Cortex of kidney (tissue), 1 donor: ENCODE measurements around the gene TP53I11.

Experiments
- DNase-seq: peaks from one replicate; lab custom pipeline; 2025; lab: John Stamatoyannopoulos, UW

TP53I11 gene

DNA sequence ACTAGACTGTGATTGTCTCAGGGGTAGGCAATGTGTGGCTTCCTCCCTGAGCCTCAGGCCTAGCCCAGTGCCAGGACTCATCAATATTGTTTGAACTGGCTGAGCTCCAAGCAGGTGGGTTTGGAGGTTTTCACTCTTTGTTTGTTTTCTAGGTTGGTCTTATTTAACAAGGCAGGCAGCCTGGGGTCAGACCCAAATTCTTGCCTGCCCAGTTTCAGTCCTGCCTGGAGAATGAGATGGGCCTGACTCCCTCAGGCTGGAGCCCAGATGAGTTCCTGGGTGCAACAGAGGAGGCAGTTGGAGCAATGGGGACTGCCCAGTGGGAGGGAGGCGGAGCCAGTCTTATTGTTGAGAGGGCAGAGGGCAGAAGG lies 28.3 kb upstream of the TP53I11 start:
- DNase-seq, result no peak

DNA sequence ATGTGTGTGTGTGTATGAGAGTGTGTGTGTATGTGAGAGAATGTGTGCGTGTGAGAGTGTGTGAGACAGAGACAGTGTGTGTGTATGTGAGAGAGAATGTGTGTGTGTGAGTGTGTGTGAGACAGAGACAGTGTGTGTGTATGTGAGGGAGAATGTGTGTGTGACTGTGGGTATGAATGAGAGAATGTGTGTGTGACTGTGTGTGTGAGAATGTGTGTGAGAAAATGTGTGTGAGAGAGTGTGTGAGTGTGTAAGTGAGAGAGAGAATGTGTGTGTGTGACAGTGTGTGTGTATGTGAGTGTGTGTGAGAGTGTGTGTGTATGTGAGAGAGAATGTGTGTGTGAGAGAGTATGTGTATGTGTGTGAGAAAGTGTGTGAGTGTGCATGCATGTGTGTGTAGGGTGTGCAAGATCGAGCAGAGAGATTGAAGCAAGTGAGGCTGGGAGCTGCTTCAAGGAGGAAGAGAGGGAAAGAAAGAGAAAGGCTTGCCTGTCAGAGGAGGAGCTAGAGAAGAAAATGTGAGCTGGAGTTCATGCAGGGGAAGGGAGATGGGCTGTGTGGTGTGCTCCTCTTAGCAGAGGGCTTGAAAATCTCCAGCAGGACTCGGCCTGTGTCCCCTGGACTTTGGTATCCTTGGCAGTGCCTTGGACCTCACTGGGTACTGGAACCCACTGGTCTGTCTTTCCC lies 27.7 kb upstream of the TP53I11 start:
- no peak for DNase-seq

DNA sequence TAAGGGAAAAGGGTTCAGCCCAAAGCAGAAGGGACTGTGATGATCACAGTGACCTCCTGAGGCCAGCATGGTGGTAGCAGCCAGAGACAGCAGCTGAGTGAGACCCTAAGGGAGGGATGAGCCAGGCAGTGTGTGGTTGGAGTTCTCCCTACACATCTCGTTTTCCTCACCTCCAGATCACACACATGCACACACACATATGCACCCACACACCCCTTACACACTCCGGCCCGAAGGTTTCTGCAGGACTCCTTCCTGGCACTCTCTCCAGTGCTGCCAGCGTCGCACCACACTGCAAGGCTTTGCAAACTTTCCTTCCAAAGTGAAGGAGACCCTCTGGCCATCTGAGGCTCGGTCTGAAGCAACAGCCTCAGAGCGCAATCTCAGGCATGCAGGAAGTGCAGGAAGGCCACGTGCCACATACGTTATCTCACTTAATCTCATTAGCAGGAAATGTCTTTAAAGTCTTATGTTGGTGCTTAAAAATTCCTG lies 26.9 kb upstream of the TP53I11 start:
- no peak for DNase-seq

GRCh38 chr11:44976576-44976975 lies 25.9 kb upstream of the TP53I11 start:
- DNase-seq, result no peak

GRCh38 chr11:44974402-44975000 lies 23.8 kb upstream of the TP53I11 start:
- no peak for DNase-seq

GRCh38 chr11:44973632-44974401 lies 23.1 kb upstream of the TP53I11 start:
- DNase-seq, result no peak

- no peak for DNase-seq
Observed at GRCh38 chr11:44972746-44973435, 22.2 kb upstream of the TP53I11 start.

- no peak for DNase-seq
Observed at GRCh38 chr11:44971185-44971584, 20.5 kb upstream of the TP53I11 start.

GRCh38 chr11:44970293-44970692 lies 19.6 kb upstream of the TP53I11 start:
- no peak for DNase-seq

- DNase-seq, result no peak
Observed at GRCh38 chr11:44969651-44970252, 19.1 kb upstream of the TP53I11 start.

- DNase-seq, result no peak
Observed at GRCh38 chr11:44968510-44968909, 17.8 kb upstream of the TP53I11 start.

GRCh38 chr11:44967930-44968496 lies 17.3 kb upstream of the TP53I11 start:
- DNase-seq, result no peak

GRCh38 chr11:44966694-44967093 lies 16.0 kb upstream of the TP53I11 start:
- no peak for DNase-seq

DNA sequence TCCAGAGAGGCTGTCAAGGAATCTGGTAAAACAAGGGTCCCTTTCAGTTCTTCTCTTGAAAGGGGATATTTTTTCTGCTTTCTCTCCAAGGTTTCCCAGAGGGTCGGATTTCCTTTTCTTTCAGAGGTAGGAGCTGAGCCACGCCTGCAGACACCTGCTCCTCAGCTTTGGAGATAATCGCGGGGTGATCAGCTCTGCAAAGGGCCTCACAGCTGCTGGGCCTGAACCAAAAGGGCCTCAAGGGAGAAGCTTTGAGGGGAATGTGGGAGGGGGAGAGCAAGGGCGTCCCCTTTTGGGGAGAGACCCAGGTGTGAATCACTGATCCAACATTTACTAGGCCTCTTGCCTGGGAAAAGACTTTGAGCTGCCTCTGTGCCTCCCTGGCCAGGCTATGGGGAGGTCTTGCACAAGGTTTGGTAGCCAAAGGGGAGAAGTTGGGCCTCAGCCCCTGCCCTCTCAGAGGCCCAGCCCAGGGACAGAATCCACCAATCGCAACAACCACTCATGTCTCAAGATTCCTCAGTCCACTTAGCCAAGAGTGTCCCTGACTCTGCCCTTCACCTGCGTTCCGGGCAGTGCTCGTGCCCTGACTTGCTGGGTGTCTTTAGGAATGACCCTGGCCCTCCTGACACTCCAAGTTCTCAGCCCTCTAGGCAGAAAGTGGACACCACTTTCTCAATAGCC lies 14.0 kb upstream of the TP53I11 start:
- DNase-seq, result no peak

DNA sequence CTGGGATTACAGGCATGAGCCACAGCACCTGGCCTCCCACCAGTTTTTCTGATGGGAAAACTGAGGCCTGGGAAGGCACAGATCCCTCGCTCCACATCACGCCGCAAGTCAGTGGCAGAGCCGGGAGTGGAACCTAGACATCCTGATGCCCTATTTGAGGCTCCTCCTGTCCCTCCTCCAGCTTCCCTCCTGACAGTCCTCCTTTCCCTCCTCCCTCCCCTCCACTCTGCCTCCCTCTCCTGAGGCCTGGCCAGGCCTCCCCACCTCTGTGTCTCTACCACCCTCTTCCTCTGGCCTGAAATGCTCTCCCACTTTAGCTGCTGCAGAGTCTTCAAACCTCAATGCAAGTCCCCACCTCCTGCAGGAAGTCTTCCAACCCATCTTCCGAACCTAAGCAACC lies 13.3 kb upstream of the TP53I11 start:
- no peak for DNase-seq

DNA sequence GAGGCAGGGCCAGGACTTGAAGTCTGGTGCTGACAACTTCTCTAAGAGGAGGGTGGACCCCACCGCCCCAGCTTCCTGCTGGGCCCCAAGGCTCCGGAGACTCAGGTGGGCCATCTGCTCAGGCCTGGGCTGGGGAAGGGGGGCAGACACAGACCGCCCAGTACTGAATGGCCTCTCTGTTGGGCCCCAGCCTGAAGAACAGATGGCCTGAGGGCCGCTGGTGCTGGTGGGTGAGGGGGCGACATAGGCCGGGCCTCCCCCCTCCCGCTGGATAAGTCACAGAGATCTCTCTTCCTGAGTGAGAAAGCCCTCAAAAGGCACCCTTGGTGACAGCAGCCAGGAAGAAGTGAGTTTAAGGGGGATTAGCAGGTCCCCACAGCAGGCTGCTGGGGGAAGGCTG lies 12.5 kb upstream of the TP53I11 start:
- no peak for DNase-seq

- DNase-seq, result no peak
Observed at GRCh38 chr11:44962464-44962863, 11.8 kb upstream of the TP53I11 start.

DNA sequence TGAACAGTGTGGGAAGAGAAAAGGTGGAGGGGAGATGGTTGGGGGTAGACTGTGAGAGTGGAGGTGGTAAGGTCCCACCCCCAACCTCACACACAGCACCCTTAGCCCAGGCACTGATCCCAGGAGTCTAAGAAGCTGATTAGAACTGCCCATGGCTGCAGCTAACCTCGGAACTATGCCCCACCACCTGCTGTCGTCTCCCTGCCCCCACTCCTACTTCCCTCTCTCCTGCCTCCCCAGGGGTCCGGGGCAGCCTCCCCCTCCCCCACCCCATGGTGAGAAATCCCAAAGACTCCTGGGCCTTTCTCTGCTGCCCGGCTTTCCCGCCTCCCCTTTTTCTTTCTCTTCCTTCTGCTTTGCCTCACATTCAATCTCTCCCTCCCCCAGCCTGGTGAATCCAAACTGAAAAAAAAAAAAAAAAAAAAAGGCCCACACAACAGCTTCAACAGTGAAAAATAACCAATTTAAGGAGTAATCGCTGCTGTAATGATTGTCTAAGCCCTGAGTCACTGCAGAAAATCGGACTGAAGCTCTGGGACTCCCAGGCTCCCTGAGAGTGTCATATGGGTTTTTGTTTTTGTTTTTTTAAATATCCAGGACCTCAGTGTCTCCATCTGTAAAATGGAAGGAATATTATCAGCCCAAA lies 9.6 kb upstream of the TP53I11 start:
- no peak for DNase-seq

DNA sequence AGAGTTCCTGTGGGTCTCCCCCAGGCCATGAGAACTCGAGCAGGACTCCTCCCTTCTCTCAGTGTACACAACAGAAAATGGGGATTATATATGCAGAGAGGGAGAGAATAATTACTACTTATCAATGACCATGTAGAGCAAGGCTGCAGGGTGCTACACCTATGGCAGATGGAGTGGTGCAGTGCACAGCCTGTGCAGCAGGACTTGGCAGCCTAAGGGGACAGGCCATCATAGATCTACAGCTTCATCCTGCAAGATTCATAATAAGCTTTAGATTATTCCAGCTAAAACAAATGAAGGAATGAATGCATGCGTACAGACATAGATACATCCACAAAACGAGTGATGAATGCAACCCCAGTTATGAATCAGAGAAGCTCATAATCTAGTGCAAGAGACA lies 8.4 kb upstream of the TP53I11 start:
- DNase-seq, result no peak

- DNase-seq, result no peak
Observed at GRCh38 chr11:44957776-44958564, 7.3 kb upstream of the TP53I11 start.
